Activated CD4-positive, alpha-beta T cell treated with anti-CD3 and anti-CD28 coated beads, Interleukin-2, amount 10 ng/mL, durations not matched to agents 7 days and 5 days (primary cell): ENCODE measurements around the gene ICA1L. TPM values are rescaled to one million over a fixed set of nuclear protein-coding genes. Genes with fewer than 3 reads are reported as not detected.

ENCODE experiments used
- CTCF ChIA-PET: fragments of 350-600 bp; sonication (Branson Sonifier 250); formaldehyde crosslinking; loops from one replicate; lab custom pipeline; 2021; ENCODE audit warnings: antibody characterized with exemption; lab: Charles Lee
- POLR2A ChIA-PET: fragments of 350-600 bp; sonication (Branson Sonifier 250); formaldehyde crosslinking; loops from one replicate; lab custom pipeline; 2021; ENCODE audit warnings: antibody characterized with exemption; lab: Charles Lee
- DNase-seq: peaks from one replicate; pipeline ENCODE4 v3.0.0-alpha.2; 2020
- H3K27ac Mint-ChIP-seq: one replicate; pipeline ENCODE4 v1.8.0; 2021; ENCODE audit warnings: mild to moderate bottlenecking, moderate library complexity, mixed read lengths
- H3K27me3 Mint-ChIP-seq: one replicate; pipeline ENCODE4 v1.8.0; 2021; ENCODE audit warnings: mixed read lengths
- H3K36me3 Mint-ChIP-seq: one replicate; pipeline ENCODE4 v1.8.0; 2021; ENCODE audit warnings: low read depth, mixed read lengths
- H3K4me1 Mint-ChIP-seq: one replicate; pipeline ENCODE4 v1.8.0; 2021; ENCODE audit warnings: mixed read lengths
- H3K4me3 Mint-ChIP-seq: one replicate; pipeline ENCODE4 v1.8.0; 2021; ENCODE audit warnings: mild to moderate bottlenecking, moderate library complexity, mixed read lengths
- H3K9me3 Mint-ChIP-seq: one replicate; pipeline ENCODE4 v1.8.0; 2021; ENCODE audit warnings: mixed read lengths
- total RNA-seq, 2 experiments: library from RNA; stranded (reverse); gene quantifications; one replicate each; pipeline ENCODE4 v1.2.3, GENCODE V29; 2021

ICA1L gene
- total RNA-seq, 2 experiments from 2014 or later, result 6.6 to 7.6 TPM

DNA sequence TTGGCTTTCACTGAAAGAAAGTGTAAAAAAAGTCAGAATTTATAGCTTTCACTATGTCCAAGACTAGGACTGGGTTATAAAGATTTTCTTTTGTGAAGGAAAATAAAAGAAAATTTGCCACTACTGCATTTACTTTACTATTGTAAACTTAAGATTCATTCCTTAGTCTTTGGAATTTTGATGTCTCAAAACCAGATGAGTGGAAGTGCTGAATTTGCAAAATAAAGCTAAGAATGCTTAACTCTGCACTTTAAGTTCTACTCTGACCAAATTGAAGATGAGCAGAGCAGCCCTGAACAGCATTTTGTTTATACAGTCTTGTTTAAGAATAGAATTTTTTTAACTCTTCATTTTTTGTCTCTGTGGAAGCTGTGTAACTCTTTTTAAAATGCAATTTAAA, 102.4 kb downstream of the ICA1L start:
- no peaks in the 10 kb centered on the region for H3K9me3 Mint-ChIP-seq
- DNase-seq, result no peak
- H3K27ac Mint-ChIP-seq, result no peak overlapping the region
- ChIA-PET POLR2A (no interaction called here), CTCF (no interaction called here)
- no peaks in the 10 kb centered on the region for H3K27me3 Mint-ChIP-seq
- peaks cover 43% of the 10 kb centered on the region for H3K36me3 Mint-ChIP-seq
- H3K4me1 Mint-ChIP-seq, result peaks cover 3% of the 10 kb centered on the region
- H3K4me3 Mint-ChIP-seq, result no peak overlapping the region

- Mint-ChIP-seq H3K36me3 (peaks cover 47% of the 10 kb centered on the region), H3K9me3 (no peaks in the 10 kb centered on the region), H3K4me1 (peaks cover 11% of the 10 kb centered on the region), H3K27me3 (no peaks in the 10 kb centered on the region), H3K27ac (no peak overlapping the region), H3K4me3 (no peak overlapping the region)
- no peak for DNase-seq
- ChIA-PET CTCF (interaction anchor here (0.6 to 1.5 kb wide), 2 partner anchors 10 to 392 kb away, joined by 3 to 7 read pairs; partner anchors contain the start of gene BMPR2), POLR2A (interaction anchor here (0.7 kb wide), 1 partner anchor 360 kb away, joined by 7 read pairs; no protein-coding TSS in a partner anchor)
Observed at GRCh38 chr2:202768273-202768672, 103.3 kb downstream of the ICA1L start.

- peaks cover 52% of the 10 kb centered on the region for H3K36me3 Mint-ChIP-seq
- ChIA-PET POLR2A (no interaction called here), CTCF (interaction anchor here (0.6 to 1.0 kb wide), 3 partner anchors 221 to 1955 kb away, joined by 3 read pairs; no protein-coding TSS in a partner anchor)
Observed at GRCh38 chr2:202765436-202765835, 106.1 kb downstream of the ICA1L start.

DNA sequence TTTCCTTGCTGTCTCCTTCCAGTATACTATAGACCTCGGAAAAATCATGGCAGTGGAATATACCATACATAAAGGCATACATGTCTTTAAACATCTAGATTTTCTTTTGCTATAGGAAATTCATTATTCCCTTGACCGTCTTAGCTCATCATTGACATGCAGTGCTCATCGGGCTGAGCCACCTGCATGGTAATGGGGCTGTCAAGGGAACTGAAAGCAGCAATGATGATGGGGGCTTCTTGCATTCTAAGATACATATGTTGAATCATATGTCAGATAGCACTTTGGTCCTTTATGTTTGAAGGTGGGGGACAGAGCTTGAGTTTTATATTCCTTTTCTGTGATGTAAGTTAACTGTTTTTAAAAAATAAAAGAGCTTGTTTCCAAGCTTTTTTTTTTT, 106.6 kb downstream of the ICA1L start:
- DNase-seq, result no peak
- no peaks in the 10 kb centered on the region for H3K9me3 Mint-ChIP-seq
- H3K27me3 Mint-ChIP-seq, result no peaks in the 10 kb centered on the region
- H3K36me3 Mint-ChIP-seq, result peaks cover 56% of the 10 kb centered on the region
- ChIA-PET CTCF (interaction anchor here (0.6 to 1.0 kb wide), 3 partner anchors 221 to 1955 kb away, joined by 3 read pairs; no protein-coding TSS in a partner anchor), POLR2A (no interaction called here)
- no peak overlapping the region for H3K27ac Mint-ChIP-seq
- H3K4me3 Mint-ChIP-seq, result no peak overlapping the region
- peaks cover 37% of the 10 kb centered on the region for H3K4me1 Mint-ChIP-seq

More at GRCh38 chr2:202765436-202765835, 106.1 kb downstream of the ICA1L start:
- H3K27ac Mint-ChIP-seq, result no peak overlapping the region
- no peak for DNase-seq
- H3K9me3 Mint-ChIP-seq, result no peaks in the 10 kb centered on the region
- no peak overlapping the region for H3K4me3 Mint-ChIP-seq
- H3K4me1 Mint-ChIP-seq, result peaks cover 34% of the 10 kb centered on the region
- no peaks in the 10 kb centered on the region for H3K27me3 Mint-ChIP-seq

DNA sequence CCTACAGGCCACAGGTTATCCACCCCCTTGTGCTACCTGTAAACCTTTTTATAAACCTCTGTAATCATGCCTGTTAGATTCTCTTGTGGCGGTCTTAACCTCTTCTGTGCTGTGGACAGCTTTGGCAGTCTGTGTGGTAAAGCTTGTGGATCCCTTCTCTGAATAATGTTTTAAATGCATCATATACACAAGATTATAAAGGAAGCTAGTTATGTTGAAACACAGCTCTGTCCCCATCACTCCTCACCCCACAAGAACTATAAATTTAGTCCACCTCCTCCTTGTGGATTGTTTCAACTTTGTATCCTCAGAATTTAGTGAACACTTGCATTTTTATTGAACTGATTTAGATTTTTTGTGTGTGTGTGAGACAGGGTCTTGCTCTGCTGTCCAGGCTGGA, 107.7 kb downstream of the ICA1L start:
- no peaks in the 10 kb centered on the region for H3K27me3 Mint-ChIP-seq
- no peaks in the 10 kb centered on the region for H3K9me3 Mint-ChIP-seq
- ChIA-PET CTCF (no interaction called here), POLR2A (no interaction called here)
- peak overlapping the region; percentile 14 for H3K27ac Mint-ChIP-seq
- peaks cover 57% of the 10 kb centered on the region for H3K36me3 Mint-ChIP-seq
- no peak for DNase-seq
- peaks cover 37% of the 10 kb centered on the region for H3K4me1 Mint-ChIP-seq
- H3K4me3 Mint-ChIP-seq, result no peak overlapping the region

DNA sequence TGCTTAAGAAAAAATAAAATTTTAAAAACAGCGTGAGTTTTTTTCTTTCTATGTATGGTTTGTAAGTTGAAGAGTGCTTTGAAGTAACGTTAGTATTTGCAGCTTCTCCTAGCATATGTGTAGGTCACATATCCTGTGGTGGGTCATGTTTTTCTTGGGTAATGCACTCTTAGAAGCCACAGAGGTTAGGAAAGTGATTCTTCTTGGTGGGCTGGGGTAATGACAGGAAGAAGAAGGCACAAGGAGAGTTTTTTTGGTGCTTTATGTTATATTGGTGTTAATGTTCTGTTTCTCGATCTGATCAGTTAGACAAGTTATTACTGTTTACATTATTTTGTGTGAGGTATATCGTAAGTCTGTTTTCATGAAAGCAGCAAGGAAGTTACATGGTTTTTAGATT, 109.0 kb downstream of the ICA1L start:
- Mint-ChIP-seq H3K36me3 (peaks cover 62% of the 10 kb centered on the region), H3K4me1 (peaks cover 34% of the 10 kb centered on the region), H3K9me3 (no peaks in the 10 kb centered on the region), H3K4me3 (peak overlapping the region; percentile 41), H3K27me3 (no peaks in the 10 kb centered on the region), H3K27ac (peak overlapping the region; percentile 86)
- ChIA-PET POLR2A (no interaction called here), CTCF (no interaction called here)
- peak; percentile 37 for DNase-seq

- H3K27ac Mint-ChIP-seq, result peak overlapping the region; percentile 31
- H3K27me3 Mint-ChIP-seq, result no peaks in the 10 kb centered on the region
- H3K4me1 Mint-ChIP-seq, result peaks cover 34% of the 10 kb centered on the region
- ChIA-PET POLR2A (no interaction called here), CTCF (interaction anchor here (0.5 kb wide), 1 partner anchor 94 kb away, joined by 3 read pairs; no protein-coding TSS in a partner anchor)
- H3K9me3 Mint-ChIP-seq, result no peaks in the 10 kb centered on the region
- H3K36me3 Mint-ChIP-seq, result peaks cover 59% of the 10 kb centered on the region
- DNase-seq, result no peak
- no peak overlapping the region for H3K4me3 Mint-ChIP-seq
Observed at GRCh38 chr2:202760848-202761247, 110.7 kb downstream of the ICA1L start.

DNA sequence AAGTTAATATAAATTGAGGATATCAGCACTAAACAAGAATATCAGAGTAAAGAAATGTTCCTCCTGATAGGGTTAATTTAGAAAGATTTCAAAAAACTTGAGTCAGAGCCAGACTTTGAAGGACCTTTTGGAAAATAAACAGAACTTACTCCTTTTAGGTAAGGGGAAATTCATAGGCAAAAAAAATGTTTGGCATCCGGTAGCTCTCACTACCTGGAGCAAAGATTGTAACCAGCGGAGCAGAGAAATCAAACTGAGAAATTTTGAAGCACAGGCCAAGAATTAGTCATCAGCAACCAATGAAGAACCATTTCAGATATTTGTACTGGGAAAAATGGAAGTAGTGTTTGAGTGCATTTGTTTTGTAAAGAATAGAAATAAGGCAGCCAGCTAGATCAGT, 113.0 kb downstream of the ICA1L start:
- H3K27me3 Mint-ChIP-seq, result no peaks in the 10 kb centered on the region
- peaks cover 2% of the 10 kb centered on the region for H3K9me3 Mint-ChIP-seq
- ChIA-PET CTCF (interaction anchor here (1.0 to 1.7 kb wide), 2 partner anchors 9 to 10 kb away, joined by 3 to 7 read pairs; no protein-coding TSS in a partner anchor), POLR2A (no interaction called here)
- no peak overlapping the region for H3K27ac Mint-ChIP-seq
- no peak overlapping the region for H3K4me3 Mint-ChIP-seq
- H3K36me3 Mint-ChIP-seq, result peaks cover 49% of the 10 kb centered on the region
- peaks cover 34% of the 10 kb centered on the region for H3K4me1 Mint-ChIP-seq
- DNase-seq, result no peak

- Mint-ChIP-seq H3K36me3 (peaks cover 52% of the 10 kb centered on the region), H3K4me3 (no peak overlapping the region), H3K4me1 (peaks cover 34% of the 10 kb centered on the region), H3K27ac (no peak overlapping the region), H3K9me3 (peaks cover 3% of the 10 kb centered on the region), H3K27me3 (no peaks in the 10 kb centered on the region)
- ChIA-PET CTCF (interaction anchor here (0.5 to 1.7 kb wide), 3 partner anchors 8 to 419 kb away, joined by 3 to 7 read pairs (median 3); no protein-coding TSS in a partner anchor), POLR2A (no interaction called here)
- DNase-seq, result no peak
Observed at GRCh38 chr2:202758128-202758527, 113.4 kb downstream of the ICA1L start.

DNA sequence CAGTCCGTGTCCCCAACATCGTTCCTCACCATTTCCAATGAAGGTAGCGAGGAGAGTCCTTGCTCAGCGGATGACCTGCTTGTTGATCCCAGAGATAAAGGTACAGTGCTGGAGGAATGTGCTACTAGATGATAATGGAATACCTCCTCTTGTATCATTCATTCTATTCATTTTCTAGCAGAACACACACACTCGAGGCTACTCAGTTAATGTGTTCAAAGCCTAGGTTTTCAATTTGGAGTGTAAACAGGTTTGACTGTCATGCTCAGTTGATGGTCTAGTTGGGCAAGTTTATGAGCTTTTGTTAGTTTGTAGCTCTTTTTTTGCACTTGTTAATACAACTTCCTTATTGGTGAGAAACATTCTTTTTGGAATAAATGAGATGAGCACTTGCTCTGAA, 114.2 kb downstream of the ICA1L start:
- Mint-ChIP-seq H3K27ac (no peak overlapping the region), H3K4me3 (no peak overlapping the region), H3K36me3 (peaks cover 52% of the 10 kb centered on the region), H3K9me3 (peaks cover 3% of the 10 kb centered on the region), H3K4me1 (peaks cover 27% of the 10 kb centered on the region), H3K27me3 (no peaks in the 10 kb centered on the region)
- no peak for DNase-seq
- POLR2A ChIA-PET, result no interaction called here
- CTCF ChIA-PET, result interaction anchor here (0.5 to 1.7 kb wide), 2 partner anchors 11 to 419 kb away, joined by 3 to 7 read pairs; no protein-coding TSS in a partner anchor

- POLR2A ChIA-PET, result no interaction called here
- H3K4me3 Mint-ChIP-seq, result no peak overlapping the region
- H3K4me1 Mint-ChIP-seq, result peaks cover 24% of the 10 kb centered on the region
- CTCF ChIA-PET, result no interaction called here
- H3K27me3 Mint-ChIP-seq, result no peaks in the 10 kb centered on the region
- peaks cover 3% of the 10 kb centered on the region for H3K9me3 Mint-ChIP-seq
- H3K36me3 Mint-ChIP-seq, result peaks cover 53% of the 10 kb centered on the region
- DNase-seq, result no peak
- no peak overlapping the region for H3K27ac Mint-ChIP-seq
Observed at GRCh38 chr2:202756598-202756997, 115.0 kb downstream of the ICA1L start.

DNA sequence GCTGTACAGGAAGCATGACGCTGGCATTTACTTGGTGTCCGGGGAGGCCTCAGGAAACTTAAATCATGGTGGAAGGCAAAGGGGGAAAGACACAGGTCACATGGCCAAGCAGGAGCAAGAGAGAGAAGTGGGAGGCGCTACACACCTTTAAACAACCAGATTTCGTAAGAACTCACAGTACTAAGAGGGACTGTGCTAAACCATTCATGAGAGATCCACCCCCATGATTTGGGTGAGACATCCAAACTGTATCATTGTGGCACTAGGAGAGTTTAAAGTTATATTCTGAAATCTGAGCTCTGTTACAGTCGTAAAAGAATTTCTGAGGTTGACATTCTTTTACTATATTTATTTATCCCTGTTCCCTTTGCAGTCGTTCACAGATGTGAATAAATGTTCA, 116.6 kb downstream of the ICA1L start:
- peaks cover 3% of the 10 kb centered on the region for H3K9me3 Mint-ChIP-seq
- H3K36me3 Mint-ChIP-seq, result peaks cover 46% of the 10 kb centered on the region
- peak overlapping the region; percentile 66 for H3K27ac Mint-ChIP-seq
- peaks cover 23% of the 10 kb centered on the region for H3K4me1 Mint-ChIP-seq
- ChIA-PET CTCF (no interaction called here), POLR2A (no interaction called here)
- H3K4me3 Mint-ChIP-seq, result no peak overlapping the region
- no peaks in the 10 kb centered on the region for H3K27me3 Mint-ChIP-seq
- DNase-seq, result no peak

- Mint-ChIP-seq H3K36me3 (peaks cover 31% of the 10 kb centered on the region), H3K4me1 (peaks cover 25% of the 10 kb centered on the region), H3K4me3 (no peak overlapping the region), H3K9me3 (peaks cover 5% of the 10 kb centered on the region), H3K27ac (no peak overlapping the region), H3K27me3 (no peaks in the 10 kb centered on the region)
- ChIA-PET CTCF (interaction anchor here (0.6 to 0.7 kb wide), 2 partner anchors 17 to 301 kb away, joined by 3 read pairs; no protein-coding TSS in a partner anchor), POLR2A (no interaction called here)
- DNase-seq, result no peak
Observed at GRCh38 chr2:202752071-202752470, 119.5 kb downstream of the ICA1L start.
